B cell (primary cell): ENCODE results near the gene NEK8. TPM values are rescaled to one million over a fixed set of nuclear protein-coding genes. Genes with fewer than 3 reads are reported as not detected.

Experiments used
- ATAC-seq: fragments of 200-7000 bp; cut with Tn5 transposase; one replicate; pipeline ENCODE4 v1.10.0; 2021; ENCODE audit warnings: low read depth, mild to moderate bottlenecking, moderate number of reproducible peaks, moderate library complexity
- CTCF ChIA-PET: fragments of 350-600 bp; sonication (Branson Sonifier 250); formaldehyde crosslinking; loops from one replicate; lab custom pipeline; 2021; ENCODE audit warnings: antibody characterized with exemption, inconsistent platforms; lab: Charles Lee
- POLR2A ChIA-PET: fragments of 350-600 bp; sonication (Branson Sonifier 250); formaldehyde crosslinking; loops from one replicate; lab custom pipeline; 2021; ENCODE audit warnings: antibody characterized with exemption; lab: Charles Lee
- DNase-seq: peaks from one replicate; pipeline ENCODE4 v3.0.0; 2013
- H2AFZ ChIP-seq: 2 replicates; pipeline ENCODE4 v1.6.1; 2012; ENCODE audit warnings: mild to moderate bottlenecking, low read depth, low read length; ENCODE audit not compliant: insufficient read depth, poor library complexity, severe bottlenecking
- H3K27ac ChIP-seq, 2 donors: 1 replicate in 1 of 2; 2 replicates in 1 of 2; pipeline ENCODE4 v1.5.1; 2012 to 2013; ENCODE audit warnings: low read length in 2 of 2, mild to moderate bottlenecking in 2 of 2, moderate library complexity in 1 of 2
- H3K27me3 ChIP-seq, 4 experiments: fragments of 200-600 bp in 1 of 4; sonication (generic) in 1 of 4; replicated peaks in 1 of 4; 1 replicate in 2 of 4; 2 replicates in 2 of 4; pipeline versions ENCODE4 v1.6.1 to v1.7.0; 2013 to 2016; ENCODE audit warnings: low read length in 3 of 4, mild to moderate bottlenecking in 2 of 4, mixed read lengths in 1 of 4, moderate library complexity in 1 of 4; ENCODE audit not compliant: insufficient read depth in 4 of 4, control insufficient read depth in 3 of 4; ENCODE audit errors: control extremely low read depth in 1 of 4
- H3K36me3 ChIP-seq, 2 experiments: replicated peaks in 1 of 2; 1 replicate in 1 of 2; 2 replicates in 1 of 2; pipeline versions ENCODE4 v1.6.1 to v1.7.1; 2013; ENCODE audit warnings: low read length in 1 of 2; ENCODE audit not compliant: insufficient read depth in 2 of 2, control insufficient read depth in 1 of 2; ENCODE audit errors: control extremely low read depth in 1 of 2, extremely low read depth in 1 of 2
- H3K4me1 ChIP-seq, 2 donors: fragments of 200-600 bp in 1 of 2; sonication (generic) in 1 of 2; 1 replicate in 1 of 2; 2 replicates in 1 of 2; pipeline versions ENCODE4 v1.5.1 to v1.6.1; 2013 to 2017; ENCODE audit warnings: low read length in 2 of 2; ENCODE audit not compliant: control insufficient read depth in 2 of 2, insufficient read depth in 2 of 2
- H3K4me2 ChIP-seq: replicated peaks from 2 replicates; pipeline ENCODE3; 2012; ENCODE audit warnings: mild to moderate bottlenecking, low read depth, low read length; ENCODE audit not compliant: poor library complexity, severe bottlenecking
- H3K4me3 ChIP-seq, 5 experiments: fragments of 200-600 bp in 1 of 5; sonication (generic) in 1 of 5; 1 replicate in 3 of 5; 2 replicates in 2 of 5; pipeline versions ENCODE4 v1.5.1 to v1.7.0; 2011 to 2016; ENCODE audit warnings: low read length in 4 of 5, mild to moderate bottlenecking in 4 of 5, low read depth in 2 of 5, control low read depth in 1 of 5, moderate library complexity in 1 of 5; ENCODE audit not compliant: insufficient read depth in 1 of 5; ENCODE audit errors: control extremely low read depth in 1 of 5, extremely low read depth in 1 of 5
- H3K79me2 ChIP-seq: fragments of 200-600 bp; sonication (generic); one replicate; pipeline ENCODE4 v1.6.0; 2016; ENCODE audit warnings: low read length; ENCODE audit not compliant: control insufficient read depth, insufficient read depth
- H3K9ac ChIP-seq: fragments of 200-600 bp; sonication (generic); 2 replicates; pipeline ENCODE4 v1.6.1; 2017; ENCODE audit warnings: mild to moderate bottlenecking, low read length, moderate library complexity
- H3K9me3 ChIP-seq, 3 donors: one replicate each; pipeline versions ENCODE4 v1.6.1 to v1.7.1; 2013; ENCODE audit warnings: low read length in 2 of 3; ENCODE audit not compliant: control insufficient read depth in 2 of 3, insufficient read depth in 1 of 3; ENCODE audit errors: control extremely low read depth in 1 of 3
- H4K20me1 ChIP-seq: 2 replicates; pipeline ENCODE4 v1.6.0; 2012; ENCODE audit warnings: mild to moderate bottlenecking, low read length; ENCODE audit not compliant: insufficient read depth, control insufficient read depth, poor library complexity, severe bottlenecking
- H3K27ac Mint-ChIP-seq: one replicate; pipeline ENCODE4 v1.8.0; 2021; ENCODE audit warnings: mixed read lengths
- H3K27me3 Mint-ChIP-seq: one replicate; pipeline ENCODE4 v1.8.0; 2021; ENCODE audit warnings: mixed read lengths
- H3K4me1 Mint-ChIP-seq: one replicate; pipeline ENCODE4 v1.8.0; 2021; ENCODE audit warnings: mixed read lengths
- H3K4me3 Mint-ChIP-seq: one replicate; pipeline ENCODE4 v1.8.0; 2021; ENCODE audit warnings: mixed read lengths
- H3K9me3 Mint-ChIP-seq: one replicate; pipeline ENCODE4 v1.8.0; 2022; ENCODE audit warnings: mixed read lengths; ENCODE audit not compliant: insufficient read depth
- CTCF ChIP-seq: fragments of 200-600 bp; IDR thresholded peaks from one replicate; pipeline ENCODE4 v1.8.0; 2022; ENCODE audit warnings: antibody characterized with exemption, mild to moderate bottlenecking
- EZH2 ChIP-seq: IDR thresholded peaks from 2 replicates; pipeline ENCODE4 v1.6.1; 2012; ENCODE audit warnings: borderline replicate concordance, low read depth, mild to moderate bottlenecking, moderate library complexity, low read length; ENCODE audit not compliant: insufficient read depth, poor library complexity, severe bottlenecking
- WGBS: methylation state at CpG from one replicate; pipeline ENCODE4 v1.1.5; 2013; ENCODE audit warnings: missing lambda C conversion rate; ENCODE audit not compliant: insufficient coverage; 5-methylcytosine and 5-hydroxymethylcytosine counted together
- intact Hi-C: fragments of 100-400 bp; cut with micrococcal nuclease; formaldehyde crosslinking; loops from one replicate; pipeline ENCODE4 v1.10.0; 2022
- polyA plus RNA-seq: library from polyadenylated mRNA; depleted of rRNA; stranded (reverse); fragments of >200 nt; gene quantifications from 2 replicates; pipeline ENCODE4 v1.2.3, GENCODE V29; 2012
- total RNA-seq, 2 donors: library from RNA; stranded (reverse); fragments of 120-200 nt in 1 of 2; gene quantifications; 1 replicate in 1 of 2; 2 replicates in 1 of 2; pipeline versions ENCODE4 v1.2.3 to v1.2.4, GENCODE V29; 2013 to 2022

NEK8 gene
- total and polyA plus RNA-seq, 2 donors (not counting 1 experiment from before 2014, with no cell fraction given) = 58.0 to 305 TPM

DNA sequence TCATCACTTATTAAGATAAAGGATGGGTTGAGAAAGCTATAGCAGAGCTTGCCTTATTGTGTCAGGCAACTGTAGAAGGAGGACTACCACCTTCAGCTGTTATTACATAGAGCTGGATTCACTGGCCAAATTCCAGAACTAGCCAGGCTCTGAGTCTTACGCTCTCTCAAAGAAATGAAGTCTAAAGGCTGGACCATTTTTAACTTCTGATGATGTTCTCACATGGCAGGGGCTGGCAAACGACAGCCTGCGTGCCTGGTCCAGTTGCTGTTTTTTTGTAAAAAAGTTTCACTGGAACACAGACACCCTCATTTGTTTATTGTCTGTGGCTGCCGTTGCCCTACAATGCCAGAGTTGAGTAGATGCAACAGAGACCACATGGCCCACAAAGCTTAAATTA, 36.5 kb downstream of the NEK8 start:
- Mint-ChIP-seq H3K27ac (no peak overlapping the region), H3K27me3 (no peaks in the 10 kb centered on the region), H3K4me1 (peaks cover 11% of the 10 kb centered on the region), H3K4me3 (no peak overlapping the region), H3K9me3 (no peaks in the 10 kb centered on the region)
- intact Hi-C loops = no loop called here
- no peak overlapping the region for H3K9ac ChIP-seq
- H3K4me3 ChIP-seq = no peak overlapping the region
- 100% methylated on average over 3 of the region's 4 CpGs for WGBS
- ChIA-PET POLR2A (no interaction called here), CTCF (interaction anchor here (1.0 to 7.6 kb wide), 26 partner anchors 8 to 352 kb away, joined by 3 to 137 read pairs (median 16); partner anchors contain the start of genes DHRS13, FAM222B, FLOT2 and NEK8)
- H3K9me3 ChIP-seq = no peaks in the 10 kb centered on the region
- ATAC-seq (no peak), DNase-seq (no peak)
- peaks cover 22% of the 10 kb centered on the region for H4K20me1 ChIP-seq
- peaks cover 0 to 8% of the 10 kb centered on the region in 2 donors for H3K4me1 ChIP-seq
- peaks cover 13% of the 10 kb centered on the region for H3K79me2 ChIP-seq
- no peak overlapping the region for H2AFZ ChIP-seq
- peaks cover 11 to 21% of the 10 kb centered on the region in 2 experiments for H3K36me3 ChIP-seq
- no peaks in the 10 kb centered on the region for H3K27me3 ChIP-seq
- H3K4me2 ChIP-seq = no peak overlapping the region
- H3K27ac ChIP-seq = no peak overlapping the region
- TF ChIP-seq EZH2 = no peak
- no peak for TF ChIP-seq CTCF

- no peaks in the 10 kb centered on the region for H3K9me3 Mint-ChIP-seq
- no peak for ATAC-seq
- ChIA-PET POLR2A (no interaction called here), CTCF (interaction anchor here (1.2 to 3.9 kb wide), 3 partner anchors 10 to 47 kb away, joined by 3 to 33 read pairs (median 7); no protein-coding TSS in a partner anchor)
- H3K4me1 Mint-ChIP-seq = peaks cover 15% of the 10 kb centered on the region
- TF ChIP-seq EZH2 (no peak), CTCF (no peak)
- no peak overlapping the region for H3K9ac ChIP-seq
- H3K4me1 ChIP-seq = peaks cover 0 to 4% of the 10 kb centered on the region in 2 donors
- H3K27ac ChIP-seq = no peak overlapping the region
- H3K9me3 ChIP-seq = no peaks in the 10 kb centered on the region
- peaks cover 11% of the 10 kb centered on the region for H4K20me1 ChIP-seq
- no peak overlapping the region for H3K4me2 ChIP-seq
- WGBS = 98% methylated on average over 3 of the region's 6 CpGs
- intact Hi-C loops = loop anchor here (10.0 kb wide), 1 partner anchor 61 kb away; no protein-coding TSS in a partner anchor
- H3K4me3 ChIP-seq = no peak overlapping the region
- no peaks in the 10 kb centered on the region for H3K27me3 Mint-ChIP-seq
- H3K4me3 Mint-ChIP-seq = no peak overlapping the region
- H2AFZ ChIP-seq = no peak overlapping the region
- no peak overlapping the region for H3K27ac Mint-ChIP-seq
- peaks cover 56% of the 10 kb centered on the region for H3K79me2 ChIP-seq
- H3K27me3 ChIP-seq = no peaks in the 10 kb centered on the region
- DNase-seq = no peak
- peaks cover 0 to under 1% of the 10 kb centered on the region in 2 experiments for H3K36me3 ChIP-seq
These were observed 45.1 kb downstream of the NEK8 start for GRCh38 chr17:28773736-28774135.
